ENCODE results near the gene LBR.

- TF ChIP-seq CTCF (optimal IDR thresholded peaks at IDR 0.05 in 1 of 3, IDR thresholded peaks at IDR 0.05 in 1 of 3, conservative IDR thresholded peaks at IDR 0.05 in 1 of 3; ENCODE audit: extremely low read depth in 1 of 3, insufficient read depth in 2 of 3, low read length in 3 of 3) (no peak), EZH2 (IDR thresholded peaks at IDR 0.05; ENCODE audit: low read length) (no peak)
Observed at GRCh38 chr1:225354906-225355305, 72.9 kb downstream of the LBR start.
